HK-2 (cell line): ENCODE measurements around the gene CNTNAP2.
"Not testable (repeated sequence)": the region's sequence is repeated elsewhere in the genome, so short reads cannot be mapped to it uniquely, and the experiment has no call there.

Experiments
- DNase-seq: peaks from one replicate; pipeline ENCODE4 v3.0.0-alpha.2; 2018; ENCODE audit not compliant: unreplicated experiment

Gene CNTNAP2

GRCh38 chr7:146146831-146147486, 30.4 kb downstream of the CNTNAP2 start:
- DNase-seq: no peak

- DNase-seq: no peak
These were observed 33.6 kb downstream of the CNTNAP2 start for GRCh38 chr7:146150153-146150552.

GRCh38 chr7:146172112-146172511, 55.5 kb downstream of the CNTNAP2 start:
- peak; percentile 8 for DNase-seq

GRCh38 chr7:146175716-146176115, 59.1 kb downstream of the CNTNAP2 start:
- no peak for DNase-seq

GRCh38 chr7:146176860-146177259, 60.3 kb downstream of the CNTNAP2 start:
- no peak for DNase-seq

- no peak for DNase-seq
These were observed 60.7 kb downstream of the CNTNAP2 start for GRCh38 chr7:146177301-146177700.

GRCh38 chr7:146185844-146186243, 69.2 kb downstream of the CNTNAP2 start:
- no peak for DNase-seq

GRCh38 chr7:146191428-146191827, 74.8 kb downstream of the CNTNAP2 start:
- not testable (repeated sequence) for DNase-seq

- no peak for DNase-seq
These were observed 85.3 kb downstream of the CNTNAP2 start for GRCh38 chr7:146201945-146202344.

GRCh38 chr7:146206270-146206669, 89.7 kb downstream of the CNTNAP2 start:
- no peak for DNase-seq

- no peak for DNase-seq
These were observed 91.9 kb downstream of the CNTNAP2 start for GRCh38 chr7:146208492-146208891.

- no peak for DNase-seq
These were observed 98.2 kb downstream of the CNTNAP2 start for GRCh38 chr7:146214842-146215241.

GRCh38 chr7:146216396-146217041, 99.9 kb downstream of the CNTNAP2 start:
- no peak for DNase-seq

- DNase-seq: no peak
These were observed 107.2 kb downstream of the CNTNAP2 start for GRCh38 chr7:146223851-146224250.

GRCh38 chr7:146232604-146233003, 116.0 kb downstream of the CNTNAP2 start:
- DNase-seq: no peak

- no peak for DNase-seq
These were observed 118.6 kb downstream of the CNTNAP2 start for GRCh38 chr7:146235195-146235594.

GRCh38 chr7:146242661-146243060, 126.1 kb downstream of the CNTNAP2 start:
- DNase-seq: no peak

GRCh38 chr7:146247991-146248390, 131.4 kb downstream of the CNTNAP2 start:
- DNase-seq: not testable (repeated sequence)

- not testable (repeated sequence) for DNase-seq
These were observed 132.1 kb downstream of the CNTNAP2 start for GRCh38 chr7:146248744-146249143.

GRCh38 chr7:146249272-146249671, 132.7 kb downstream of the CNTNAP2 start:
- no peak for DNase-seq

- no peak for DNase-seq
These were observed 139.0 kb downstream of the CNTNAP2 start for GRCh38 chr7:146255609-146256008.

- DNase-seq: no peak
These were observed 145.9 kb downstream of the CNTNAP2 start for GRCh38 chr7:146262527-146262926.

- DNase-seq: no peak
These were observed 160.3 kb downstream of the CNTNAP2 start for GRCh38 chr7:146276888-146277287.

- DNase-seq: no peak
These were observed 168.8 kb downstream of the CNTNAP2 start for GRCh38 chr7:146285418-146285817.
